ENCODE data around the gene IARS1.

Gene IARS1

DNA sequence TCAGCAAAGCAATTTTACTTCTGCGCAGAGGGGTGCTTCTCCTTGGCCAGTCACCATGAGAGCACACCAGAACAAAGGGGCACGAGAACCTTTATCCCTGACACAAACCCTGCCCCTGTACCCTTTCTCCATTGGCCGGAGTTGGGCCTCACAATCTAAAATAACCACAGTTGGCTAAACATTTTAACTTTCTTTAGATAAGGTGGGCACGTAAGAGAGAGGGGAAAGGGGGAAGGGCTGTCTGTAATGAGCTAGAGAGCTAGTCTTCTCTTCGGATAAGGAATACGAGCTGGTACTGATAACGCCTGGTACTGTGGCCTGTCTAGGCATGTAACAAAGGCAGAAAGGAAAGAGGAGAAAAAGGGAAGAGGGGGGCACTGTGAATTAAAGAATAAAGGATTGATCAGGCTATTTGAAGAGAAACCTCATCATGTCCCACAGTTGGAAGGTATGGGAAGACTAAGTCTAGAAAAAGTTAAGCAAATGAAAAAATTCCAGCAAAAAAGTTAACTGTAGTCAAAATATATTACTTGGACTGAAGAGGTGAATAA is 1.8 kb upstream of the IARS1 start:
- DNase-seq = no peak

DNA sequence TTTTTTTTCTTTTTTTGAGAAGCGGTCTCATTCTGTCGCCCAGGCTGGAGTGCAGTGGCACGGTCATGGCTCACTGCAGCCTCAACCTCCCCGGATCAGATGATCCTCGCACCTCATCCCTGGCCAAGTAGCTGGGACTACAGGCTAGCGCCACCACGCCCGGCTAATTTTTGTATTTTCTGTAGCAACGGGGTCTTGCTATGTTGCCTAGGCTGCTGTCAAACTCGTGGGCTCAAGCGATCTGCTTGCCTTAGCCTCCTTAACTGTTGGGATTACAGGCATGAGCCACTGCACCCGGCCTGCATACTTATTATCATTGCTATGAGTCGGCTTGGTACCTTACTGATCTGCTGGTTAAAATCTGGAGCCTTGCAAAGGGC is 790 bp upstream of the IARS1 start:
- no peak for DNase-seq

DNA sequence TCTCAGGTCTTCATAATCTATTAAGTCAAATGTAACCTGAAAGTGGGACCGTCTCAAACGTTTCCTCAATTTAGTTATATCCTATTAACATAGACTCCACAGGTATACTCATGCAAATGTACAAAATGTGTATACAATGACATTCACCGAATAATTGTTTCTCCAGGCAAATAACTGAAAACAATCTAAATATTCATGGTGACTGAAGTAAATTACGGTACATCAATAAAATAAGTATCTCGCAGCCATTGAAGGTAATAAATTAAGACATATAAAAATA is 482 bp downstream of the IARS1 start:
- no peak for DNase-seq

DNA sequence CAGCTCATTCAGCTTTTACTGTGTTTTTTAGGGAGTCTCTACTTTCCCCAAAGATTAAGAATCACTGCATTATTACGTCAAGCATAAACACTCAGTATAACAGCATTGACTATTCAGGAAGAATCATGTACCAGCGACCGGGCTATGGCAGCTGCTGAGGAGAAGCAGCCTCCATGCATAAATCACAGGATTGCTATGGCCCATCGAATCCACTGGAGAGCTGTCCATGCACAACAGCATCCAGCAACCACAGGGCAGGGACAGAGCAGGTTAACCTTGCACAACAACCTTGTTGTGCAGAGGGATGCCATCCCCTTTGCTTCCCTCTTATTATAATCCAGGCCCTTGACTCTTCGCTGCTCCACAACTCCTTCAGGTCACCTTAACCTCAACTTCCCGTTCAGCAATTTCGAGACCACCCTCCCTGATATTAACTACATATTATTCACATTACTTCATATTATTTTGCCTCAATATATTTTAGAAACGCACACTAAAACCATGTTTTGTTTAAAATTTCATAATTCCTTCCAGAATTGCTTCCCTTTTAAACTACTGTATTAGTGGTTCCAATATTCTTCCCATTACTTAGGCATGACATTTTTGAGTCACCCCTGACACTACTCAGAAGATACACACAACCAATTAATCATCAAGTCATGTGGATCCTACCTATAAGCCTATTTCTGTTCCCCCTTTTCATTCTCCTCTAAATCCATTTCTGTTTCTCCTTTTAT is 991 bp downstream of the IARS1 start:
- DNase-seq = no peak

DNA sequence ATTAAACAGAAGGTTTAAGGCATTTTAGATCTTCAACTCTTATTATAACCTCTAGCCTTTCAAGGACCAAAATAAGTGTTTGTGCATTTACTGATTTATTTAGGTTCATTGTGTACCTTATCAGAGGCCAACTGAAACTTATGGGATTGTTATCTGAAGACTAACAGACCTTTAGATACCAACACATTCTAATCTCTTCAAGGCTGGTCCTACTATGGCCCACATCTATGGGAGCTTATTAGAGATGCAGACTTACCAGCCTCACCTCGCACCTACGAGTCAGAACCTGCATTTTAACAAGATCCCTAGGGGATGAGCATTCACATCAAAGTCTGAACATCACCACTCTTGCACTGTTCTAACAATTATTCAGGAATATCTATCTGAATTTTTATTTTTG is 1.9 kb downstream of the IARS1 start:
- no peak for DNase-seq

DNA sequence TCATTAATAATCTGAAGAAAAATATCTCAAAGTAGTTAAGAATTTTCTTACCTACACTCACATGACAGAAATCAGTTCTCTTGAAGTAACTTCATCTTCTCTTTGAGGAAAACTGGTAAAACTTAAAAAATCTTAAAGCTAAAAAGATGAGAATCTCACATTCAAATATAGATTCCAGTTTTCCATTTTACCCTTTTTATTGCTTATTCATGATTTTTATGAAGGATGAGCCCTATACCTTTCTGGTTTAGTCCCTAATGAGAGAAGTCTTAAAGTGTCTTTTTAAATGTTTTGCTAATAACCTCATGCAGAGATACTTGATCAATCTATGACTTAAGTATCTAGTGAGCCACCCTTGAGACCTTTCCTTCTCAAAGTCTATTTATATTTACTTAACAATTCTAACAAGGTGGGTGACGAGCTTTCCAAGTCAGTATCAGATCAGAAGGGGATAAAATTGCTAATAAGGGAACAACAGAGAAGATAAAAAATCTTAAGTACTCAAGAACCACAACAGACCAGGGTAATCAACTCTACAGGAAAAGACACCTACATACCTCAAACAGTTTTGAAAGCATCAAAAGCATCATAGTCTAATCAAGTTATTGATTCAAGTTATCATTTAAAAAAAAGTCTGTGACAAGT is 2.6 kb downstream of the IARS1 start:
- no peak for DNase-seq

DNA sequence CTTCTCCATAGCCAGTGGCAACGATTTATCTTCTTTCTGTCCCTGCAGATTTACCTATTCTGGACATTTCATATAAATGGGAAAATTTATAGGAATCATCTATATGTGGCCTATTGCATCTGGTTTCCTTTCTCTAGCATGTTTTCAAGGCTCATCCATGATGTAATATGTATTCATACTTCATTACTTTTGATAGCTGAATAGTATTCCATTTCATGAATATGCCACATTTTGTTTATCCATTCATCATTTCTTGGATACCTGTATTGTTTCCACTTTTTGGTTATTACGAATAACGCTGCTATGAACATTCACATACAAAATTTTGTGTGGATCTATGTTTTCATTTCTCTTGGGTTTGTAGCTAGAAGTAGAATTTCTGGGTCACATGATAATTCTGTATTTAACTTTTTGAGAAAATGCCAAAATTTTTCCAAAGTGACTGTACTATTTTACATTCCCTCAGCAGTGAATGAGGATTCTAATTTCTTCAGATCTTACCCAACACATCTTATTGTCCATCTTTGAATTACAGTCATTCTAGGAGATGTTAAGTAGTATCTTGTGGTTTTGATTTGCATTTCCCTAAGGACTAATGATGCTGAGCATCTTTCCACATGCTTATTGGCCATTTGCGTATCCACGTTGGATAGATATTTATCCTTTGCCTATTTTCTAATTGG is 3.6 kb downstream of the IARS1 start:
- no peak for DNase-seq

DNA sequence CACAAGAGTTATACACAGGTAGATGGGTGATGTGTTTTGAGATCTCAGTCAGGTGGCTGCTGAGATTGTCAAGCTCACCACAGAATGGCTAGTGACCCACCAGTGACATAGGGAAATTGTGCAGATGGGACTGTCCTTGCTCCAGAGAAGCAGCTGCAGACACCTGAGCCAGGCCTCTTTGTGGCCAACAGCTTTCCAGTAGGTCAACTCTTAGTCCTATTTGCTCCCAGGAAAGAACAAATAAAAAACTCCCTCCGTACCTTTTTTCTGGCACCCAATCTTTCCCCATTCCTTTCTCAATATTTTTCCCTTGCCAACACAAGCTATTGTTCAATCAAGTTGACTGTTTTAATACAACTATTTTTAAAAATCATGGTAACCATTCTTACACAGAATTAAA is 14.2 kb downstream of the IARS1 start:
- no peak for DNase-seq

DNA sequence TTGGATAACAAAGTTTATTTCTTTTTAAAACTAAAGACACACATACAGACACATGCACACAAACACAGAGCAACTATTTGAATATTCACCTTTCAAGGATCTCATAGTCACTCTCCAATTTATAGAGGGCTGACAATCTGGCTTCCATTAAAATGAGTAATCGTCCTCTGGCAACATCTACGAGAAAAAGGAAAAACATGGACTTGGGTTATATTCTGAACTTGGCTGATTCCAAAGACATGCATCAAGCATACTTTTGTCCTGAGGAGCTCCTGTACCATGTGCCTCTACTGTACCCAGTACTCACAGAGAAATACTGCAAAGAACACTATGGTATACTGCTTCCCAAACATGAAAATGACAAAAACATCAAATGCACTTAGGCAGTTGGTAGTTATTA is 15.4 kb downstream of the IARS1 start:
- no peak for DNase-seq

DNA sequence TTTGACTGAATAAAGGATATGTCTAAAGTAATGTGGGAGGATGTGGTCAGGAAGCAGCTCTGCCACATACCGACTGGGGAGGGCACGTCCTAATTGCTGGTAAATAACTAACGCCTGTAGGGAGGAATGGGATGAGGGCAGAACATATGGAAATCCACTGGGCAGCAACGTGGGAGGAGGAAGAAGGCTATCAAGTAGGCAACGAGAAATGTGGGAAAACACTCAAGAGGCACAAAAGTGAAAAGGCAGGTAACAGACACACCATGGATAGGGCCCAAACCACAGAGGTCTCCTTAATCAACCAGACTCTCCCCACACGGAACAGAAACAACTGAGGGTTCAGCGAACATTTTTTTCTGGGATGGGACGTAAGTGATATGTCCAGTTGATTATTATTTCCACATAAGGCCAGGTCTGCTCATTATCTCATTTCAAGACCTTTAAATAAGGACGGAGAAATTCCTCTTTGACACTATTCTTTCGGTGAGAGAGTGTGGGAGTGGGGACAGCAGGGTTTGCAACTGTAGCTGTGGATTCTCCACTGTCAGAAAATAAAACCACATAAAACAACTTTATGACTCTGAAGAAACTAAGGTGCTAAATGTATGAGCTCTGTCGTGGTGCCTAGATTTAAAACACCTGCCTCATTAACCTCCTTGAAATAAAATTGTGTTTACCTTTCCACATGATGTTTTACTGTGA is 17.0 kb downstream of the IARS1 start:
- DNase-seq = no peak

DNA sequence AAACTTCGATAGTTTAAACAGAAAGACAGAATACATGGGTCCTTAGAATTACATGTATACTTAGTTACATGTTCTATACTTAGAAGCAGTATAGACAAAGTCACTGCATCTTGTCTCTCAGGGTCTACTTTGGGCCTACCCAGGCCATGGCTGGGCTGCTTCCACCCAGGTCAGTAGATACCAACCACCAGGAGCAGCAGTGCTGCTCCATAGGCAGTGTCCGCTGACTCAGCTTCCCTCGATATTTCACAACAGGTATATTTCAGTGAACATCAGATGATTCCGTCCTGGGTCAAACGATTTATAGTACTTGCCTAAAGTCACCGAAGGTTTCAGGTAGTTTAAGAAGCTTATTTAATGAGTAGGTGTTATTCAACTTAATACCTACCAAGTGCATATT is 18.0 kb downstream of the IARS1 start:
- no peak for DNase-seq

DNA sequence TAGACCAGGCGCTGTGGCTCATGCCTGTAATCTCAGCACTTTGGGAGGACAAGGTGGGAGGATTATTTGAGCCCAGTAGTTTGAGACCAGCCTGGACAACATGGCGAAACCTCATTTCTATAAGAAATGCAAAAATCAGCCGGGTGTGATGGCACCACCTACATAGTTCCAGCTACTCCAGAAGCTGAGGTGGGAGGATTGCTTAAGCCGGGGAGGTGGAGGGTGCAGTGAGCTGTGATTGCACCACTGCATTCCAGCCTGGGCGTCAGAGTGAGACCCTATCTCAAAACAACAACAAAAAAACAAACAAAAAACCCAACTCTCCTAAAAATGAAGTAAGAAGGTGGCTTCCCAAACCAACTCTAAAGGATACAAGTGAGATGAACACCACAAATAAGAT is 23.0 kb downstream of the IARS1 start:
- DNase-seq = no peak

DNA sequence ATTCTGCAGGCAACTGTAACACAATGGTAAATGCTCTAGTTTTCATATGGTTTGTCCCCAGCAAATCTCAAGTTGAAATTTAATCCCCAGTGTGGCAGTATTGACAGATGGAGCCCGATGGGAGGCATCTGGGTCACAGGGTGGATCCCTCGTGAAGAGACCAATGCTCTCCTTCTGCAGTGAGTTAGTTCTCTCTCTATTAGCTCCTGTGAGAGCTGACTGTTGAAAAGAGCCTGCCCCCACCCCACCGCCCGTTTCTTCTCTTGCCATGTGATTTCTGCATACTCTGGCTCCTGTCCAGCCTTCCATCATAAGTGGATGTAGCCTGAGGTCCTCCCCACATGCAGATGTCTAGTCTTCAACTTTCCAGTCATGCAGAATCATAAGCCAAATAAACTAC is 27.0 kb downstream of the IARS1 start:
- no peak for DNase-seq

DNA sequence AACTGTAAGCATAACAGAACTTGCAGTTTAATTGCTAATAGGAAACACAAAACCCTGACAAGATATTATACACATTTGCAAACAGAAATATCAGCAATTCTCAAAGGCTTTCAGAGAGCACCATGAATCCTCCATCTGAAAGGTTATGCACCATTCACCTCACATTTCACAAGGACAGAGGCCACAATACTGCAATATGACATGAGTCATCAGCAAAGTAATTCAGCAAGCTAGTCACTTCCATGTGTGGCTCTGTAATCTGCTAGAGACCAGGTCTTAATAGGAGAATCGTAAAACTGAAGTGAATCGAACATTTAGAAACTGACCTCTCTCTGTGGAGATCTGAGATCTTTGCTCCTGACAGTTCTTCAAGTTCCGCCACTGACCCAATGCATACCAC is 28.3 kb downstream of the IARS1 start:
- DNase-seq = no peak

DNA sequence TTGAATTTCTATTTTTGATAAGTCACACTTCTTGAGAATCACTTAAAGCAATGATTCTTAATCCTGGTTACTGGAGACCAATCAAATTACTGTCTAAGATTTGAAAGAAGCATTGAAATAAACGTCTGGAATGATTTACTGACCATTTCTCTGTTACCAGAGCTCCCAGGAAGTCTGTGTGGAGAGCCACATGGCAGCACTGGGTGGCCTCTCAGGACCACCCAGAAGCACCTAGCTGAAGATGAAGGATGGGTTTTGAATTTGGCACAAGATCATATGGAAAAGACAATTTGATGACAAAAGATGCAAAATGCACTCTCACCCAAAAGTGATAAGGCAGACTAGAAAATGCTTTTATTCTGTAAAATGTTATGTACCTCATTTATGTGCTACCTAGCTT is 30.4 kb downstream of the IARS1 start:
- no peak for DNase-seq

DNA sequence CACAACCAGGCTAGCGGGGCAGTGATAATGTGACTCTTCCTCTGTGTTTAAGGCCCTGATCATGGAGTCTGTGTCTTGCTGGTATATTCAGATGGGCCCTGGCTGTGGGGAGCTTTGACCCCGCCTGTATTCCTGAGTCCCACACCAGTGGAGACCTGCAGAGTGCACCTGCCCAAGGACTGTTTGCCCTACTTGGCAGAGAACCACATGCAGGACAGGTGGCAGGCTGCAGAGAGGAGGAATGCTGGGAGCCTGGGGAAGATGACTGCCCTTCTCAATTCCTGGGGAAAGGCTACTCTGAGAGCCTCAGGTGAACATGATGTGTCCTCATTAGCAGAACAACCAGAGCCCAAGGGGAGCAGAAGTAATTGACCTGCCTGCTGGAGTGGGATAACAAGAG is 36.2 kb downstream of the IARS1 start:
- DNase-seq = no peak

DNA sequence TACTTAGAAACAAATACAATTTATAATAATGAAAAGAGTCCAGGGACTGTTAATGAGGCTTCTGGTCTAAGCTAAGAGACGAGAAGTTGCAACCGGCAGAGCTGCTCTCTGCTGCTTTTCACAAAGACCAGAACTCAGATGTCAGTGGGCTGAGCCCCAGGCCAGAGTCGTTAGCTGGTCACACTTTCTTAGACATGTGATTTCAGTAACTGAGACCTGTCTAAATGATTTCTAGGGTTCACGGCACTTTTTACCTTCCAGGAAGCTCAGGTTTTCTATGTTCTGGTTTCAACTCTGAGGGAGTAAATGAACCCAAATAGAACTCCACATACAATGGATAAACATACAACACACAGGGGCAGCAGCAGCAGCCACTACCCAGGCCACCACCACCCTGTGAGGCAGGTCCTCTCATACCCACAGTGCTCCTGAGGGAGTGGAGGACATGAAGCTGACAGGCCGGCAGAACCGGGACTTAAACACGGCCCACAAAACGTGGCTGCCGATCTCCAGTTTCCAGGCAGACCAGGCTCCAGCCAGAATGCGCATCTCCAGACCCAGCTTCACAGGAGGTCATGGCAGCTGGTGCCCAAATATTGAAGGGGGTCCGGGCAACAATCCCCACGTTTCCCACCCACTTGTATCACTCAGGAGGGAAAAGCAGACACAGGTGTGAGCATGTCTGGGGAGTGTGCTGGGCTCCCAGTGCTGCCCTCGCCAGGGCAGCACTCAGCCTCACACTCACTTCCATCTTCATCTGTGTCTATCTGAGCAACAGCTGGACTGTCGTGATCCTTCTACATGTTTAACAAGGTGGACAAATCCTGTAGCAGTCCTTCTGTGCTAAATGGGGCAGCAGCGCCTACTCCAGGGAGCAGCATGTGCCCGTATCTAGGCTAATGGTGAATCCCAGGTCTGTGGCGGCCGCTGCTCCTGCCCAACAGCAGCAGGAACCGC is 38.8 kb downstream of the IARS1 start:
- no peak for DNase-seq

DNA sequence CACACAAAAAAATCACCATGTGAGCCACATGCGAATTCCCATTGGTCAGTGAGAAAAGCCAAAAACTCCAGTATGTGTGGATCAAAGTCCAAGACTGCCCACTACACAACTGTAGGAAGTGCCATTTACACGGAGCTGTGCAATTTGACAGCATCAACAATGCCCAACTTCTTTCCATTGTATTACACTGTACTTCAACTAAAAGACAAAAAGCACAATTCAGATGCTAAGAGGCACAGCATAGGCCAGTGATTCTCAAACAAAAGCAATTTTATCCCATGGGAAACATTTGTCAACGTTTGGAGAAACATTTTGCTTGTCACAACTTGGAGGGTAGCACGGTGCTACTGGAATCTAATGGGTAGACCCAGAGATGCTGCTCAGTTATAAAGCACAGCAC is 39.8 kb downstream of the IARS1 start:
- DNase-seq = no peak

DNA sequence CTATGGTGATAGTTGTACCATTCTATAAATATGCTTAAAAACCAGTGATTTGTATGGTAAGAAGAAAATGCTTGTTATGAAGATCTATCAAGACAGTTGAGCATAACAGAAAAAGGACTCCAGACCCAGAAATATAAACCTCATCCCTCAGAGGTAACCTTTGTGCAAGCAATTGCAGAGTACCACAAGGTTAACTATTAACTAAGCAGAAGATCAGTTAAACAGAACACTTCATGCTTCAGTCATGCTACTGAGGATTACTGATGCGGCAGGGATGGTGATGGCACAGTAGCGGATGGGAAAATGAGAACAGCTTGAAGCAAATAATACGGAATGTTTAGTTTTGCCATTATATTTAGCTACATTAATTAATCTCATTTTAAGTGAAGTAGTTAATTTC is 45.5 kb downstream of the IARS1 start:
- DNase-seq = no peak

DNA sequence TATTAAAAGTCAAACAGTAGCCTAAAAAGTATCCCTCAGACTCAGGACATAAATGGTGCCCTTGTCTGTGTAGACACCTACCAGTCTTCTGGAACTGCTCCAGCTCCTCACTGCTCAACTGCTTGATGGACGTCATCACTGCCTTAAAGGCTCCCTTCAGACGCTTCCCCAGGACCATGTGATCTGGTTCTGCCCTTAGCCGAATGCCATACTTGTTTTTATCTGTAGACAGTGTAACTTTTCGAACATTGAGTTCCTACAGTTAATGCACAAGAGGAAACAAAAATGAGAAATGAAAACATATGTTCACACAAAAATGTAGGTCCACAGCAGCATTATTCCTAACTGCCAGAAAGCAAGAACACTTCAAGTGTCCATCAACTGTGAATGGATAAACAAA is 46.2 kb downstream of the IARS1 start:
- DNase-seq = no peak

DNA sequence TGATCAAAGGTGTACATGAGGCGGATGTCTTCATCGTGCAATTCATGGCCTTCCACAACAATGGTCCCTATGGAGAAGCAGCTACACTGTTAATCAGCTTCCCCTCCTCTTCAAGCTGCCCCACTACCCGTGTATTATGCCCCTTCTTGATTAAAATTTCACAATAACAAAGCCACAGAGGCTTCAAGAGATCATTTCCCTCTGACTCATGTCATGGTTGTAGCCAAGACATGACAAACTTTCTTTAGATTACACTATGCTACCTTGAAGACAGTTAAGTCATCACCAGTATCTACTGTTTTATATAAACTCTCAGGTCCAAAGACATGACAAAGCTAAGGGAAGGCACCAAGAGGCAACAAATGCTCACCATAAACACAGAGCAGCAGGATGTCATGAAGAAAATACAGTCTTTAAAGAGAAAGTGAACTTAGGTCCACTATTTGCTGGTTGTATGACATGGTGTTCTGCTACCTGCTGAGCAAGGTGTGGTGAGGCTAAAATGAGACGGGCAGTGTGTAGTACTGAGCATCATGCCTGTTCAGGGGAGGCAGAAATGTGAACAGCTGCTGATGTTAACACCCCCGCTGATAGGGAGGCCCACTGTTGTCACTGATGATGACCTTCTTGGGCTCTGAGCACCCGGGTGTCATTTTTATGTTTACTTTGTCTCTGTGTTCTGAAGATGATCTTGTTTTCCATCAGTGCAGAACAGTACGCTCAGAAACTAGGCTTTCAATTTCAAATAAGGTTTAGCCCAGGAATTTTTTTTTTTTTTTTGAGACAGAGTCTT is 48.3 kb downstream of the IARS1 start:
- DNase-seq = no peak

Measured in CD4-positive, alpha-beta T cell treated with Interleukin-15 for 1 hour (primary cell).